Mononuclear cell (primary cell): ENCODE measurements around the gene CACNA1C. TPM values are rescaled to one million over a fixed set of nuclear protein-coding genes. Genes with fewer than 3 reads are reported as not detected.

Experiments
- H3K27me3 ChIP-seq: 2 replicates; pipeline ENCODE4 v1.6.0; 2011; ENCODE audit warnings: low read length, control low read depth; ENCODE audit not compliant: insufficient read depth
- H3K4me1 ChIP-seq: 2 replicates; pipeline ENCODE4 v1.5.1; 2011; ENCODE audit warnings: mild to moderate bottlenecking, low read length, control low read depth; ENCODE audit not compliant: insufficient read depth
- H3K4me3 ChIP-seq: 2 replicates; pipeline ENCODE4 v1.5.1; 2011; ENCODE audit warnings: mild to moderate bottlenecking, low read length, moderate library complexity
- H3K9me3 ChIP-seq: 2 replicates; pipeline ENCODE4 v1.5.1; 2011; ENCODE audit warnings: low read depth, mild to moderate bottlenecking, control low read depth, low read length
- total RNA-seq: library from RNA; depleted of rRNA; stranded (reverse); fragments of >200 nt; gene quantifications from one replicate; pipeline ENCODE4 v1.2.3, GENCODE V29; 2012

CACNA1C gene
- total RNA-seq, 1 donor = 0.10 TPM

- H3K9me3 ChIP-seq = no peaks in the 10 kb centered on the region
- peaks cover 3% of the 10 kb centered on the region for H3K27me3 ChIP-seq
- no peak overlapping the region for H3K4me3 ChIP-seq
- H3K4me1 ChIP-seq = peaks cover 18% of the 10 kb centered on the region
These were observed 491.4 kb downstream of the CACNA1C start for GRCh38 chr12:2544230-2544629.

- H3K4me3 ChIP-seq = no peak overlapping the region
- H3K9me3 ChIP-seq = no peaks in the 10 kb centered on the region
- peaks cover 3% of the 10 kb centered on the region for H3K27me3 ChIP-seq
- H3K4me1 ChIP-seq = peaks cover 33% of the 10 kb centered on the region
These were observed 494.7 kb downstream of the CACNA1C start for GRCh38 chr12:2547273-2548044.

- Histone ChIP-seq H3K4me1 (peaks cover 34% of the 10 kb centered on the region), H3K27me3 (peaks cover 1% of the 10 kb centered on the region), H3K4me3 (no peak overlapping the region), H3K9me3 (no peaks in the 10 kb centered on the region)
These were observed 495.3 kb downstream of the CACNA1C start for GRCh38 chr12:2548081-2548480.

GRCh38 chr12:2550561-2551411 is 498.0 kb downstream of the CACNA1C start:
- H3K4me1 ChIP-seq = peaks cover 34% of the 10 kb centered on the region

GRCh38 chr12:2551412-2551900 is 498.7 kb downstream of the CACNA1C start:
- Histone ChIP-seq H3K4me1 (peaks cover 34% of the 10 kb centered on the region), H3K9me3 (no peaks in the 10 kb centered on the region), H3K27me3 (no peaks in the 10 kb centered on the region), H3K4me3 (no peak overlapping the region)

More at GRCh38 chr12:2550561-2551411, 498.0 kb downstream of the CACNA1C start:
- Histone ChIP-seq H3K27me3 (no peaks in the 10 kb centered on the region), H3K4me3 (no peak overlapping the region), H3K9me3 (no peaks in the 10 kb centered on the region)

GRCh38 chr12:2552000-2552756 is 499.4 kb downstream of the CACNA1C start:
- Histone ChIP-seq H3K4me3 (no peak overlapping the region), H3K9me3 (no peaks in the 10 kb centered on the region), H3K4me1 (peaks cover 28% of the 10 kb centered on the region), H3K27me3 (no peaks in the 10 kb centered on the region)

- Histone ChIP-seq H3K4me1 (peaks cover 16% of the 10 kb centered on the region), H3K9me3 (no peaks in the 10 kb centered on the region), H3K27me3 (no peaks in the 10 kb centered on the region), H3K4me3 (no peak overlapping the region)
These were observed 500.8 kb downstream of the CACNA1C start for GRCh38 chr12:2553388-2554126.

- H3K27me3 ChIP-seq = no peaks in the 10 kb centered on the region
- H3K9me3 ChIP-seq = no peaks in the 10 kb centered on the region
- H3K4me3 ChIP-seq = no peak overlapping the region
- H3K4me1 ChIP-seq = peaks cover 16% of the 10 kb centered on the region
These were observed 502.8 kb downstream of the CACNA1C start for GRCh38 chr12:2555487-2556082.

- Histone ChIP-seq H3K9me3 (no peaks in the 10 kb centered on the region), H3K4me1 (no peaks in the 10 kb centered on the region), H3K27me3 (no peaks in the 10 kb centered on the region), H3K4me3 (no peak overlapping the region)
These were observed 504.8 kb downstream of the CACNA1C start for GRCh38 chr12:2557597-2557996.

- Histone ChIP-seq H3K4me1 (no peaks in the 10 kb centered on the region), H3K4me3 (no peak overlapping the region), H3K9me3 (no peaks in the 10 kb centered on the region), H3K27me3 (no peaks in the 10 kb centered on the region)
These were observed 507.1 kb downstream of the CACNA1C start for GRCh38 chr12:2559931-2560330.

GRCh38 chr12:2560356-2560755 is 507.6 kb downstream of the CACNA1C start:
- H3K9me3 ChIP-seq = no peaks in the 10 kb centered on the region
- no peaks in the 10 kb centered on the region for H3K27me3 ChIP-seq
- no peak overlapping the region for H3K4me3 ChIP-seq
- H3K4me1 ChIP-seq = no peaks in the 10 kb centered on the region

GRCh38 chr12:2561367-2561766 is 508.6 kb downstream of the CACNA1C start:
- Histone ChIP-seq H3K4me3 (no peak overlapping the region), H3K27me3 (no peaks in the 10 kb centered on the region)

GRCh38 chr12:2562400-2562799 is 509.6 kb downstream of the CACNA1C start:
- Histone ChIP-seq H3K9me3 (no peaks in the 10 kb centered on the region), H3K4me1 (no peaks in the 10 kb centered on the region), H3K4me3 (no peak overlapping the region), H3K27me3 (no peaks in the 10 kb centered on the region)

More at GRCh38 chr12:2561367-2561766, 508.6 kb downstream of the CACNA1C start:
- no peaks in the 10 kb centered on the region for H3K9me3 ChIP-seq
- no peaks in the 10 kb centered on the region for H3K4me1 ChIP-seq

- Histone ChIP-seq H3K4me1 (no peaks in the 10 kb centered on the region), H3K27me3 (no peaks in the 10 kb centered on the region), H3K9me3 (no peaks in the 10 kb centered on the region), H3K4me3 (no peak overlapping the region)
These were observed 510.9 kb downstream of the CACNA1C start for GRCh38 chr12:2563709-2564108.
